Bronchial epithelial cell (primary cell): Measurements from ENCODE around the gene CYP2W1. TPM values are rescaled to one million over a fixed set of nuclear protein-coding genes. Genes with fewer than 3 reads are reported as not detected.

Experiments used
- DNase-seq: peaks from one replicate; pipeline ENCODE4 v3.0.0-alpha.2; 2010; ENCODE audit warnings: low read depth
- FAIRE-seq: peaks from 2 replicates; lab custom pipeline; 2011; peaks lifted over from hg19 to GRCh38; lab: Jason Lieb, UNC
- H3K27me3 ChIP-seq: 2 replicates; pipeline ENCODE4 v1.5.1; 2011; ENCODE audit warnings: low read length; ENCODE audit not compliant: control insufficient read depth, insufficient read depth
- H3K36me3 ChIP-seq: 2 replicates; pipeline ENCODE4 v1.5.1; 2011; ENCODE audit warnings: low read length; ENCODE audit not compliant: control insufficient read depth, insufficient read depth
- H3K4me3 ChIP-seq: 2 replicates; pipeline ENCODE4 v1.5.1; 2011; ENCODE audit warnings: mild to moderate bottlenecking, low read depth, low read length, control low read depth
- total RNA-seq: library from RNA; depleted of rRNA; stranded (reverse); fragments of >200 nt; gene quantifications from 2 replicates; pipeline ENCODE4 v1.2.1, GENCODE V29; 2014
- TF ChIP-seq, protein P1 (sequence below): IDR thresholded peaks from 2 replicates; pipeline ENCODE4 v1.5.1; 2011; ENCODE audit warnings: mild to moderate bottlenecking, moderate library complexity, low read length, control low read depth, inconsistent platforms; ENCODE audit not compliant: insufficient read depth, severe bottlenecking

CYP2W1 gene
- total RNA-seq, 1 donor from 2014 or later, result not detected

- no peak for FAIRE-seq
- H3K36me3 ChIP-seq, result peaks cover 6% of the 10 kb centered on the region
- TF ChIP-seq, protein P1, sequence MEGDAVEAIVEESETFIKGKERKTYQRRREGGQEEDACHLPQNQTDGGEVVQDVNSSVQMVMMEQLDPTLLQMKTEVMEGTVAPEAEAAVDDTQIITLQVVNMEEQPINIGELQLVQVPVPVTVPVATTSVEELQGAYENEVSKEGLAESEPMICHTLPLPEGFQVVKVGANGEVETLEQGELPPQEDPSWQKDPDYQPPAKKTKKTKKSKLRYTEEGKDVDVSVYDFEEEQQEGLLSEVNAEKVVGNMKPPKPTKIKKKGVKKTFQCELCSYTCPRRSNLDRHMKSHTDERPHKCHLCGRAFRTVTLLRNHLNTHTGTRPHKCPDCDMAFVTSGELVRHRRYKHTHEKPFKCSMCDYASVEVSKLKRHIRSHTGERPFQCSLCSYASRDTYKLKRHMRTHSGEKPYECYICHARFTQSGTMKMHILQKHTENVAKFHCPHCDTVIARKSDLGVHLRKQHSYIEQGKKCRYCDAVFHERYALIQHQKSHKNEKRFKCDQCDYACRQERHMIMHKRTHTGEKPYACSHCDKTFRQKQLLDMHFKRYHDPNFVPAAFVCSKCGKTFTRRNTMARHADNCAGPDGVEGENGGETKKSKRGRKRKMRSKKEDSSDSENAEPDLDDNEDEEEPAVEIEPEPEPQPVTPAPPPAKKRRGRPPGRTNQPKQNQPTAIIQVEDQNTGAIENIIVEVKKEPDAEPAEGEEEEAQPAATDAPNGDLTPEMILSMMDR, result no peak
- no peak for DNase-seq
- H3K4me3 ChIP-seq, result no peak overlapping the region
- no peaks in the 10 kb centered on the region for H3K27me3 ChIP-seq
Observed at GRCh38 chr7:1005303-1005702, 22.3 kb downstream of the CYP2W1 start.

DNA sequence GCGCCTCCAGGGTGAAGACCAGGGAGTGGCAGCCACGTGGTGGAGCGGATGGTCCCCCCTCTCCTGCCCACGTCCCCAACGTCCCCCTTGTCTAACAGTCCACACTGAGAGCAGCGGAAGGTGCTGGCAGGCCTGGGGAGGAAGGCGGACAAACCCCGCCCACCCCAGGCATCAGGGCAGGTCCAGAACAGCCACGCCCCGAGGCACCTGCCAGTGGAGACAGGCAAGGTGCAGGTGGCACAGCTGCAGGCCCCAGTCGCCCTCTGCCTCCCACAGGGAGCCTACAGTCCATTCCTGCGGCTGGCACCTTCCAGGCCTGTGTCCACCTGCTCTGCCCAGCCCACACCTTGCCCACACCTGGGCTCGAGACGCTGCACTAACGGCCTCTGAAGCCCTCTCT lies 24.9 kb downstream of the CYP2W1 start:
- FAIRE-seq (no peak), DNase-seq (no peak)
- H3K27me3 ChIP-seq, result no peaks in the 10 kb centered on the region
- TF ChIP-seq, protein P1, result no peak
- peaks cover 6% of the 10 kb centered on the region for H3K36me3 ChIP-seq
- no peak overlapping the region for H3K4me3 ChIP-seq

DNA sequence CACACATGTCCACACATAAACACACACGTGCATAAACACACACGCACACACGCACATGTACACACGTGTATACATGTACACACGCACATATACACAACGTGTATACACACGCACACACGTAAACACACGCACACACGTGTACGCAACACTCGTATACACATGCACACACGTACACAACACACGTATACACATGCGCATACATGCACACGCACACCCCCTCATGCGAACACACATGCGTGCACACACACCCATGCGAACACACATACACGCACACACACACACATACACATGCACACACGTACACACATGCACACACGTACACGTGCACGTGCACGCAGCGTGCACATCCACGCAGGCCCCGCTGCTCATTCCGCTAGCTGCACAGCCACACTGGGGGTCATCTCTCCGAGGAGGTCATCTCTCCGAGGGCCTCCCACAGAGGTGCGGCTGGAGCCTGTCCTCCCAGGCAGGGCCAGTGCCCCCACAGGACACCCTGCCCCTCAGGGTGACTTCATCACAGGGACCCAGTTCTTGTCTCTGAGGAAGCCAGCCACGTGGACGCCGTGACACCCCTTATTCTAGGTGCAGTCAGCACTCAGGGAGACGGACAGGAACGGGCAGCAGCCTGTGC lies 25.9 kb downstream of the CYP2W1 start:
- Histone ChIP-seq H3K36me3 (peaks cover 6% of the 10 kb centered on the region), H3K4me3 (no peak overlapping the region), H3K27me3 (no peaks in the 10 kb centered on the region)
- peak; percentile 97 for FAIRE-seq
- TF ChIP-seq, protein P1, result no peak
- DNase-seq, result no peak

DNA sequence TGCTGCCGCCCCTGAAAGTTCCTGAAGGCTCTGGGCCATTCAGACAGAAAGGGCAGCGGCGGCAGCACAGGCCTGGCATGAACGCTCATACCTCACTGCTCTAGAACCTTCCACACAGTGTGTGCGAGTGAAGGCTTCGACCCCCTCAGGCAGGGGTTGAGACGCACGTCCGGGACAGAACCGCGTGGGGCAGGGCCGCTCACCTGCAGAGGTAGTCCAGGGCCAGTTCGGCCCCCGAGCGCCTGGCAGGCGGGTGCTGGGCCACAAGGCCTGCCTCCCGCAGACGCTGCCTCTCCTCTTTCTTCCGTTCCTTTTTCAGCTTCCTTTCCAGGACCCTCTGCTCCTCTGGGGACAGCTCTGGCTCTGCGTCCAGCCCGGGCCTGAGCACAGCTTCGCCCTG lies 26.8 kb downstream of the CYP2W1 start:
- Histone ChIP-seq H3K4me3 (no peak overlapping the region), H3K27me3 (no peaks in the 10 kb centered on the region), H3K36me3 (peaks cover 5% of the 10 kb centered on the region)
- DNase-seq (no peak), FAIRE-seq (no peak)
- TF ChIP-seq, protein P1, result no peak

DNA sequence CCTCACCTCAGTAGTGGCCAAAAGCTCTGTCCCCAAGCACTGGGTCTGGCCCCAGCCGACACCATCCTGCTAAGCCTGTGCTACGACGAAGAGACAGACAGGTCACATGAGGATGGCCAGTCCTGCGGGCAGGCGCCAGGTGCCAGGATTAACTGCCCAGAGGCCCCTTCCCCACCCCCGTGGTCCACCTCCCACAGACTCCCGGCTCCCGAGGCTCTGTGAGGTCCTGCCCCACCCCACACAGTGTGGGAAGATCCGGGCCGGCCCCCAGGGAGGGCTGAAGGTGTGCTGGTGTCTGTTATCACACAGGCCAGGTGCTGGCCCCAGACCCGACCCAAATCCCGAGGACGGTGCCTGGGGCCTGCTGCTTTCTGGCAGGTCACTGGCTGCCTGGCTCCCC lies 27.2 kb downstream of the CYP2W1 start:
- DNase-seq (no peak), FAIRE-seq (no peak)
- H3K4me3 ChIP-seq, result no peak overlapping the region
- TF ChIP-seq, protein P1, result no peak
- no peaks in the 10 kb centered on the region for H3K27me3 ChIP-seq
- H3K36me3 ChIP-seq, result peaks cover 5% of the 10 kb centered on the region
